Sigmoid colon (tissue), 4 donors: ENCODE measurements around the gene DYNC1I1.

Experiments used
- EP300 ChIP-seq, 4 donors: sonication (generic); formaldehyde crosslinking; IDR thresholded peaks; one replicate each; pipeline ENCODE4 v1.6.1; 2017; ENCODE audit warnings: antibody characterized with exemption in 4 of 4
- POLR2A ChIP-seq, 2 donors: fragments of 450-650 bp; IDR thresholded peaks; one replicate each; pipeline ENCODE4 v1.6.1; 2016; ENCODE audit warnings: antibody characterized with exemption in 2 of 2, mild to moderate bottlenecking in 2 of 2, moderate library complexity in 2 of 2
- POLR2AphosphoS5 ChIP-seq, 4 donors: sonication (generic); formaldehyde crosslinking; IDR thresholded peaks; one replicate each; pipeline ENCODE4 v1.6.1; 2017; ENCODE audit warnings: antibody characterized with exemption in 4 of 4
- TF ChIP-seq, protein P1 (sequence below), 4 experiments: fragments of 450-650 bp in 3 of 4; fragments of 200-600 bp in 1 of 4; IDR thresholded peaks; one replicate each; pipeline ENCODE4 v1.5.1; 2016 to 2019; ENCODE audit warnings: antibody characterized with exemption in 4 of 4, mild to moderate bottlenecking in 3 of 4, moderate library complexity in 2 of 4

DNA sequence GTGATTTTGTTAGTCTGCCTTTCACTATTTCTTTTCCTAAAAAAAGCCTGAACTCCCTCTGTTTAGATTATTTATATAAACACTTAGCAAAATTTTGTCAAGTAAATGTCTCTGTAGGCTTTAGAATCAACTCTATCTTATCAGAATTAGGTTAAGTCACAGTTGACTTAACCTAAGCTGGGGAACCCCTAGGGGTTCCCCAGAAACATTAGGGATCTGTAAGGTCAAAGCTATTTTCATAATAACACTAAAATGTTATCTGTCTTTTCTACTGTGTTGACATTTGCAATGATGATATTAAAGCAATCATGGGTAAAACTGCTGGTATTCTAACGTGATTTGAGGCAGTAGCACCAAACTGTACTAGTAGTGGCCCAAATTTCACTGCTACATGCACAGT is 24.3 kb downstream of the DYNC1I1 start:
- TF ChIP-seq, protein P1, sequence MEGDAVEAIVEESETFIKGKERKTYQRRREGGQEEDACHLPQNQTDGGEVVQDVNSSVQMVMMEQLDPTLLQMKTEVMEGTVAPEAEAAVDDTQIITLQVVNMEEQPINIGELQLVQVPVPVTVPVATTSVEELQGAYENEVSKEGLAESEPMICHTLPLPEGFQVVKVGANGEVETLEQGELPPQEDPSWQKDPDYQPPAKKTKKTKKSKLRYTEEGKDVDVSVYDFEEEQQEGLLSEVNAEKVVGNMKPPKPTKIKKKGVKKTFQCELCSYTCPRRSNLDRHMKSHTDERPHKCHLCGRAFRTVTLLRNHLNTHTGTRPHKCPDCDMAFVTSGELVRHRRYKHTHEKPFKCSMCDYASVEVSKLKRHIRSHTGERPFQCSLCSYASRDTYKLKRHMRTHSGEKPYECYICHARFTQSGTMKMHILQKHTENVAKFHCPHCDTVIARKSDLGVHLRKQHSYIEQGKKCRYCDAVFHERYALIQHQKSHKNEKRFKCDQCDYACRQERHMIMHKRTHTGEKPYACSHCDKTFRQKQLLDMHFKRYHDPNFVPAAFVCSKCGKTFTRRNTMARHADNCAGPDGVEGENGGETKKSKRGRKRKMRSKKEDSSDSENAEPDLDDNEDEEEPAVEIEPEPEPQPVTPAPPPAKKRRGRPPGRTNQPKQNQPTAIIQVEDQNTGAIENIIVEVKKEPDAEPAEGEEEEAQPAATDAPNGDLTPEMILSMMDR (IDR thresholded peaks at IDR 0.05): no peak
- TF ChIP-seq POLR2A (IDR thresholded peaks at IDR 0.05) (no peak), POLR2AphosphoS5 (IDR thresholded peaks at IDR 0.05) (no peak), EP300 (IDR thresholded peaks at IDR 0.05) (no peak)
